RWPE1 (cell line): ENCODE measurements around the gene CPB1.

Experiments
- CTCF ChIA-PET: fragments of 350-600 bp; sonication (Branson Sonifier 250); formaldehyde crosslinking; extraction: SDS; loops from one replicate; lab custom pipeline; 2021; lab: Yijun Ruan, JAX
- POLR2A ChIA-PET: fragments of 400-600 bp; formaldehyde crosslinking; extraction: SDS; loops from one replicate; lab custom pipeline; 2020; ENCODE audit warnings: antibody characterized with exemption; ENCODE audit not compliant: low non-redundant PET; lab: Yijun Ruan, JAX
- DNase-seq: peaks from one replicate; pipeline ENCODE4 v3.0.0; 2012; ENCODE audit warnings: low spot score
- H3K27ac ChIP-seq: fragments of 450-650 bp; 2 replicates; pipeline ENCODE4 v1.5.1; 2017
- TF ChIP-seq, protein P1 (sequence below): fragments of 450-650 bp; conservative IDR thresholded peaks from 2 replicates; pipeline ENCODE4 v1.5.1; 2017; ENCODE audit warnings: low read depth, mild to moderate bottlenecking

The CPB1 gene

DNA sequence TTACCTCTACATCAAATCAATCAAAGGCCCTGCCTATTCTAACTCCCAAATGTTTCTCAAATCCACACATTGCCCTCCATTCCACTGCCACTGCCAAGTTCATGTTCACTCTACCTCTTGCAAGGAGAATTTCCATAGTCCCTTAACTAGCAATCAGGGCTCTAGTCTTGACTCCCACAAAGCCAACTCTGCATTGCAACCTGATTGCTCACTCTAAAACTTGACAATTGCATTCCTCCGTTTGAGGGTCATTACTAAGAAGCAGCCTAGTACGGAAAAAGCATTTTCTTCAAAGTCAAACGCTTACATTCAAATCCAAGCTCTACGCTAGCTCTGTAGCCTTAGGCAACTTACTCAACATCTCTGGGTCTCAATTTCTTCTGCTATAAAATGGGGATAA lies 38.6 kb downstream of the CPB1 start:
- H3K27ac ChIP-seq = no peak overlapping the region
- TF ChIP-seq, protein P1, sequence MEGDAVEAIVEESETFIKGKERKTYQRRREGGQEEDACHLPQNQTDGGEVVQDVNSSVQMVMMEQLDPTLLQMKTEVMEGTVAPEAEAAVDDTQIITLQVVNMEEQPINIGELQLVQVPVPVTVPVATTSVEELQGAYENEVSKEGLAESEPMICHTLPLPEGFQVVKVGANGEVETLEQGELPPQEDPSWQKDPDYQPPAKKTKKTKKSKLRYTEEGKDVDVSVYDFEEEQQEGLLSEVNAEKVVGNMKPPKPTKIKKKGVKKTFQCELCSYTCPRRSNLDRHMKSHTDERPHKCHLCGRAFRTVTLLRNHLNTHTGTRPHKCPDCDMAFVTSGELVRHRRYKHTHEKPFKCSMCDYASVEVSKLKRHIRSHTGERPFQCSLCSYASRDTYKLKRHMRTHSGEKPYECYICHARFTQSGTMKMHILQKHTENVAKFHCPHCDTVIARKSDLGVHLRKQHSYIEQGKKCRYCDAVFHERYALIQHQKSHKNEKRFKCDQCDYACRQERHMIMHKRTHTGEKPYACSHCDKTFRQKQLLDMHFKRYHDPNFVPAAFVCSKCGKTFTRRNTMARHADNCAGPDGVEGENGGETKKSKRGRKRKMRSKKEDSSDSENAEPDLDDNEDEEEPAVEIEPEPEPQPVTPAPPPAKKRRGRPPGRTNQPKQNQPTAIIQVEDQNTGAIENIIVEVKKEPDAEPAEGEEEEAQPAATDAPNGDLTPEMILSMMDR = no peak
- ChIA-PET POLR2A (no interaction called here), CTCF (no interaction called here)
- no peak for DNase-seq

DNA sequence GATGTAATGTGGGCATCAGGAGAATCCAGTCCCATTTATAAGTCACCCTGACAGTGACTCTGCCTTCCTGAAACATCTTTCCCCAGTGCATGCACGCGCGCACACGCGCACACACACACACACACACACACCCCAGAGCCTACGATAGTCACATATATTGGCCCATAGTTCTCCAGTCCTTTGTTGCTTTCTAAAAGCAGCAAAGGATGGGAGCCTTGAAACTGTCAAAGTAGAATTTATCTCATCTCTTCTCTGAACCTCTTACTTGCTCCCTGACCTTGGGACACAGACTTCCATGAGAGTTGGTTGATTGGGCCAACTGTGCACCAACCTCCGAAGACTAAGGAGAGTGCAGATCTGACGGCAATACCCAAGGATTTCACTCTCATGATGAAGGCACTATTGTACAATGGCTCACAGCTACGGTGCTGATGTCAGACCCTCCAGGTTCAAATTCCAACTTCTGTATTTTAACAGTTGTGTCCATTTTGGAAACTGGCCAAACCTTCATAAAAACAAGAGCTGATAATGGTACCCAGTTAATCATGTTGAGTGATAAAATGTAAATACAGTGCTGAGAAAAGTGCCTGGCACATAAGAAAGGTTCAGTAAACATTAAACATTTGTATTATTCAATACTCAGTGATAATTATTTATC lies 45.8 kb downstream of the CPB1 start:
- H3K27ac ChIP-seq = no peak overlapping the region
- ChIA-PET POLR2A (no interaction called here), CTCF (no interaction called here)
- TF ChIP-seq, protein P1 = no peak
- DNase-seq = no peak

DNA sequence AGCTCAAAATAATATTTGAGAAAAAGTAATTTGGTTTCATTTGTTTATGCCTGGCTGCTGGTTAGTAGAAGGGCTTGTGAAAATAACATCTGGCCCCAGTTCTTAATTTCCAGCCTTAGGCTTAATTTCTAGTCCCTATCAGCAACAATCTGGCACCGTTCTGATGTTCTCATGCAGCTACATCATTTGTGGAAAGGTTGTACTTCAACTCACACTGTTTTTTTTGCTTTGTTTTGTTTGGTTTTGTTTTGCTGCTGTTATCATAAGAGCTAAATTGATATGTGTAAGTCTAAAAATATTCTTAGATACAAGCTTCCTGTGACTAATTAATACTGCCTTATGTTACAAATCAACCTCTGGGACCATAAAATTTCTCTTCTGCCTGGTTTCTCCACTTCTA lies 46.4 kb downstream of the CPB1 start:
- TF ChIP-seq, protein P1 = no peak
- no peak for DNase-seq
- POLR2A ChIA-PET = no interaction called here

DNA sequence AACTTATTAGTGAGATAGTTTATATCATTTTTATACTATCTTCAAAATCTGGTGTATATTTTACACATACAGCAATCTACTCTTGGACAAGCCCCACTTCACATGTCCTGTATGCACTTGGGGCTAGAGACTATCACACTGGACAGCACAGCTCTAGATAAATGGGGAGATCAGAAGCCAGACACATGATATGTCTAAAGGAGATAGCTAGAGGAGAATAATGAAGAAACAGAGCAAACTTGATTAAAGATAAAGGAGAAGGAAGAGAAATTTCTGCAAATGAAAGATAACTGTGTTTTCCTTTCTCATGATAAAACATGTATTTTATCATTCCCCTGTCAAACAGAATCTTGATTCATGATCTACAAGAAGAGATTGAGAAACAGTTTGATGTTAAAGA lies 50.5 kb downstream of the CPB1 start:
- ChIA-PET CTCF (interaction anchor here (0.6 kb wide), 1 partner anchor 472 kb away, joined by 3 read pairs; no protein-coding TSS in a partner anchor), POLR2A (no interaction called here)
- no peak for DNase-seq
- TF ChIP-seq, protein P1 = no peak
- H3K27ac ChIP-seq = no peak overlapping the region

More for the DNA sequence above, 46.4 kb downstream of the CPB1 start:
- CTCF ChIA-PET = interaction anchor here (0.7 to 0.9 kb wide), 2 partner anchors 12 to 37 kb away, joined by 3 to 5 read pairs; no protein-coding TSS in a partner anchor
- no peak overlapping the region for H3K27ac ChIP-seq

DNA sequence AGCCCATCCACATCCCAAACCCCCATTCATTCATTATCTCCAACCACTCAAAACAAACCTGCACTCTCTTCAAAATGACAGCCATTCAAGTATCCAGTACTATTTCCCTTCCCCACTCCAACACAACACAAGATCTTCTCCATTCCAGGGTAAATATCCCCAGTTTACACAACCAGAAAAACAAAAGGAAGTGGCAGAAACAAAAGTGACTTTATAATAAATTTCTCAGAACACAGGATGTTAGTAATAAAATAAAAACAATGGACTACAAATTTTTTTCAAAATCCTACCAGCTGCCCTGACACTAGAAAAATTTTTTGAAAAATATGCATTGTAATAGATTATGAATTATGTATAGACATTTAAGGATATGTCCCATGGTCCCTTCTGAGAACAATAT lies 51.6 kb downstream of the CPB1 start:
- DNase-seq = no peak
- CTCF ChIA-PET = interaction anchor here (0.6 kb wide), 2 partner anchors 10 to 64 kb away, joined by 3 to 5 read pairs; no protein-coding TSS in a partner anchor
- POLR2A ChIA-PET = no interaction called here
- TF ChIP-seq, protein P1 = no peak
- no peak overlapping the region for H3K27ac ChIP-seq

DNA sequence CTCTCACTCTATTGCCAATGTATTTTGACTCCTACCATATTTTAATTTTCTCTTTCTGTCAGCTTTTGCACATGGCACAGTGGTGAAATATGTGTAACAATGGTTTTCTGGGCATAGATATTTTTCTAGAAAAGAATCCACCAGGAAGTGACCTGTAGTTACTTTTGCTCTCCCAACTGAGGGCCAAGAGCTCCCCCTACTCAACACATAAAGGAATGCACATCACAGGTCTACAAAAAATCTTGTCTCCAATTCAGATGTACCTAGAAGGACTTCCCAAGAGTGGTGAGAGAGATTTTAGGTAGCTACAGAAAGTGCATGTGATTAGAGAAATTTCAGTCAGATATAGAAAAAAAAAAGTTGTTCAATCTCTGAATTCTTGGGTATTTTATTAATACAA lies 53.1 kb downstream of the CPB1 start:
- CTCF ChIA-PET = interaction anchor here (0.7 kb wide), 1 partner anchor 9 kb away, joined by 4 read pairs; no protein-coding TSS in a partner anchor
- TF ChIP-seq, protein P1 = no peak
- DNase-seq = no peak
- H3K27ac ChIP-seq = no peak overlapping the region
- POLR2A ChIA-PET = no interaction called here
